H1 (cell line): ENCODE measurements around the gene RALGAPA1. TPM values are rescaled to one million over a fixed set of nuclear protein-coding genes. Genes with fewer than 3 reads are reported as not detected.

ENCODE experiments used
- CTCF ChIA-PET: fragments of 300-600 bp; sonication (Branson Sonifier 250); formaldehyde crosslinking; loops from one replicate; lab custom pipeline; 2021; ENCODE audit not compliant: partially characterized antibody; lab: Charles Lee
- POLR2A ChIA-PET: fragments of 300-600 bp; sonication (Branson Sonifier 250); formaldehyde crosslinking; loops from one replicate; lab custom pipeline; 2021; ENCODE audit warnings: inconsistent platforms; ENCODE audit not compliant: partially characterized antibody; lab: Charles Lee
- DNase-seq, 2 experiments: peaks; one replicate each; pipeline versions ENCODE4 v3.0.0 to v3.0.0-alpha.2; 2010 to 2022; ENCODE audit warnings: low spot score in 2 of 2, low read depth in 1 of 2, mixed read lengths in 1 of 2
- FAIRE-seq: peaks from 2 replicates; lab custom pipeline; 2011; peaks lifted over from hg19 to GRCh38; lab: Jason Lieb, UNC
- H2AFZ ChIP-seq: 2 replicates; pipeline ENCODE4 v1.8.1; 2012; ENCODE audit warnings: low read length, inconsistent platforms
- H2AK5ac ChIP-seq: 2 replicates; pipeline ENCODE4 v1.6.1; 2013; ENCODE audit warnings: low read depth, low read length
- H2BK120ac ChIP-seq: replicated peaks from 2 replicates; pipeline ENCODE3; 2013; ENCODE audit warnings: low read depth, low read length, inconsistent platforms
- H2BK12ac ChIP-seq: 2 replicates; pipeline ENCODE4 v1.6.1; 2013; ENCODE audit warnings: low read depth, low read length
- H2BK15ac ChIP-seq: 2 replicates; pipeline ENCODE4 v1.6.1; 2013; ENCODE audit warnings: low read length
- H2BK20ac ChIP-seq: 2 replicates; pipeline ENCODE4 v1.6.1; 2013; ENCODE audit warnings: low read length
- H2BK5ac ChIP-seq: 2 replicates; pipeline ENCODE4 v1.6.1; 2013; ENCODE audit warnings: low read depth, low read length
- H3K14ac ChIP-seq: 2 replicates; pipeline ENCODE4 v1.6.1; 2013; ENCODE audit warnings: inconsistent platforms; ENCODE audit not compliant: insufficient read length
- H3K18ac ChIP-seq: 2 replicates; pipeline ENCODE4 v1.6.1; 2013; ENCODE audit warnings: low read length; ENCODE audit errors: extremely low read depth
- H3K23ac ChIP-seq: 2 replicates; pipeline ENCODE4 v1.6.1; 2013; ENCODE audit warnings: inconsistent platforms; ENCODE audit not compliant: insufficient read length
- H3K23me2 ChIP-seq: 2 replicates; pipeline ENCODE4 v1.6.1; 2013; ENCODE audit warnings: low read depth, low read length
- H3K27ac ChIP-seq: 2 replicates; pipeline ENCODE4 v1.6.1; 2011; ENCODE audit warnings: low read depth, low read length, inconsistent platforms
- H3K27me3 ChIP-seq, 4 experiments: replicated peaks in 1 of 4; 1 replicate in 1 of 4; 2 replicates in 3 of 4; pipeline versions ENCODE4 v1.6.1 to v1.8.1; 2011 to 2013; ENCODE audit warnings: low read length in 3 of 4, mild to moderate bottlenecking in 3 of 4, inconsistent platforms in 2 of 4, mixed read lengths in 2 of 4, moderate library complexity in 1 of 4; ENCODE audit not compliant: control insufficient read depth in 3 of 4, insufficient read depth in 3 of 4; ENCODE audit errors: extremely low read depth in 1 of 4
- H3K36me3 ChIP-seq, 4 experiments: 2 replicates each; pipeline versions ENCODE4 v1.6.1 to v1.8.1; 2011 to 2013; ENCODE audit warnings: mild to moderate bottlenecking in 4 of 4, low read length in 3 of 4, moderate library complexity in 2 of 4, control low read depth in 1 of 4, inconsistent platforms in 1 of 4; ENCODE audit not compliant: insufficient read depth in 4 of 4, control insufficient read depth in 2 of 4
- H3K4ac ChIP-seq: replicated peaks from 2 replicates; pipeline ENCODE3; 2013; ENCODE audit warnings: low read length, low read depth, mixed read lengths, inconsistent platforms; ENCODE audit not compliant: insufficient read length
- H3K4me1 ChIP-seq, 4 experiments: replicated peaks in 1 of 4; 1 replicate in 1 of 4; 2 replicates in 3 of 4; pipeline versions ENCODE4 v1.6.1 to v1.8.1; 2011 to 2013; ENCODE audit warnings: low read length in 3 of 4, inconsistent platforms in 2 of 4, mixed read lengths in 1 of 4; ENCODE audit not compliant: insufficient read depth in 4 of 4, control insufficient read depth in 3 of 4
- H3K4me2 ChIP-seq, 2 experiments: 2 replicates each; pipeline versions ENCODE4 v1.6.1 to v1.8.1; 2011 to 2013; ENCODE audit warnings: low read depth in 2 of 2, low read length in 2 of 2, control low read depth in 1 of 2, inconsistent platforms in 1 of 2, mild to moderate bottlenecking in 1 of 2; ENCODE audit not compliant: insufficient read depth in 1 of 2
- H3K4me3 ChIP-seq, 4 experiments: fragments of 200-600, 300-600 bp in 1 of 4; sonication (generic), shearing (Covaris generic), sonication (Bioruptor Twin) in 1 of 4; 2 replicates each; pipeline versions ENCODE4 v1.5.1 to v1.8.1; 2011 to 2016; ENCODE audit warnings: low read length in 4 of 4, low read depth in 3 of 4, control low read depth in 2 of 4, inconsistent platforms in 2 of 4, mild to moderate bottlenecking in 2 of 4, mixed read lengths in 1 of 4, moderate library complexity in 1 of 4; ENCODE audit not compliant: insufficient read depth in 2 of 4; ENCODE audit errors: extremely low read depth in 1 of 4
- H3K56ac ChIP-seq: replicated peaks from 2 replicates; pipeline ENCODE3; 2013; ENCODE audit warnings: low read depth, mild to moderate bottlenecking, mixed read lengths, low read length, inconsistent platforms; ENCODE audit not compliant: insufficient read length
- H3K79me1 ChIP-seq: 2 replicates; pipeline ENCODE4 v1.6.1; 2013; ENCODE audit warnings: low read depth, low read length, control low read depth
- H3K79me2 ChIP-seq, 2 experiments: 2 replicates each; pipeline versions ENCODE4 v1.6.1 to v1.8.1; 2012 to 2013; ENCODE audit warnings: low read length in 2 of 2, mild to moderate bottlenecking in 2 of 2, inconsistent platforms in 1 of 2; ENCODE audit not compliant: insufficient read depth in 2 of 2, control insufficient read depth in 1 of 2
- H3K9ac ChIP-seq, 4 experiments: replicated peaks in 1 of 4; 1 replicate in 1 of 4; 2 replicates in 3 of 4; pipeline versions ENCODE4 v1.6.1 to v1.8.1; 2011 to 2013; ENCODE audit warnings: low read depth in 3 of 4, low read length in 3 of 4, control low read depth in 2 of 4, mild to moderate bottlenecking in 2 of 4, moderate library complexity in 2 of 4, inconsistent platforms in 1 of 4; ENCODE audit errors: extremely low read depth in 1 of 4
- H3K9me3 ChIP-seq, 2 experiments: 2 replicates each; pipeline versions ENCODE4 v1.6.1 to v1.8.1; 2012 to 2013; ENCODE audit warnings: mild to moderate bottlenecking in 2 of 2, moderate library complexity in 2 of 2, control low read depth in 1 of 2, inconsistent platforms in 1 of 2, low read depth in 1 of 2, low read length in 1 of 2, mixed read lengths in 1 of 2; ENCODE audit not compliant: insufficient read depth in 2 of 2
- H4K20me1 ChIP-seq, 2 experiments: replicated peaks in 1 of 2; 2 replicates each; pipeline versions ENCODE3 to v1.8.1; 2011 to 2013; ENCODE audit warnings: inconsistent platforms in 2 of 2, low read length in 2 of 2, mild to moderate bottlenecking in 1 of 2; ENCODE audit not compliant: insufficient read depth in 2 of 2, control insufficient read depth in 1 of 2
- H4K5ac ChIP-seq: 2 replicates; pipeline ENCODE4 v1.6.1; 2013; ENCODE audit warnings: low read length, low read depth, mixed read lengths, inconsistent platforms; ENCODE audit not compliant: insufficient read length
- H4K8ac ChIP-seq: 2 replicates; pipeline ENCODE4 v1.8.0; 2013; ENCODE audit warnings: mild to moderate bottlenecking, moderate library complexity, low read length, inconsistent platforms; ENCODE audit not compliant: insufficient read depth; ENCODE audit errors: extremely low read depth
- H4K91ac ChIP-seq: replicated peaks from 2 replicates; pipeline ENCODE3; 2013; ENCODE audit warnings: low read length, mixed read lengths, inconsistent platforms; ENCODE audit not compliant: insufficient read length
- ASH2L ChIP-seq: fragments of 200-600, 300-600 bp; sonication (generic); IDR thresholded peaks from one replicate; pipeline ENCODE4 v1.7.1; 2017; ENCODE audit warnings: low read length
- CEBPB ChIP-seq: IDR thresholded peaks from 2 replicates; pipeline ENCODE4 v1.6.1; 2012; ENCODE audit warnings: low read depth, low read length
- CHD1 ChIP-seq: IDR thresholded peaks from 2 replicates; pipeline ENCODE4 v1.6.1; 2012; ENCODE audit warnings: low read depth, low read length, improper control_type of control experiment
- E2F6 ChIP-seq: IDR thresholded peaks from 2 replicates; pipeline ENCODE4 v1.6.1; 2012; ENCODE audit warnings: inconsistent platforms
- EGR1 ChIP-seq: IDR thresholded peaks from 2 replicates; pipeline ENCODE4 v1.6.1; 2011; ENCODE audit warnings: low read depth, low read length, borderline replicate concordance
- FOSL1 ChIP-seq: IDR thresholded peaks from 2 replicates; pipeline ENCODE4 v1.6.1; 2011; ENCODE audit warnings: mild to moderate bottlenecking, low read depth, low read length, moderate library complexity; ENCODE audit not compliant: insufficient read depth
- GTF2F1 ChIP-seq: IDR thresholded peaks from 2 replicates; pipeline ENCODE4 v1.6.1; 2012; ENCODE audit warnings: low read depth, low read length, improper control_type of control experiment, borderline replicate concordance
- MAFK ChIP-seq: IDR thresholded peaks from 2 replicates; pipeline ENCODE4 v1.6.1; 2012; ENCODE audit warnings: low read depth, mild to moderate bottlenecking, improper control_type of control experiment, low read length
- NANOG ChIP-seq: IDR thresholded peaks from 2 replicates; pipeline ENCODE4 v1.6.1; 2011; ENCODE audit warnings: low read length, low read depth, mild to moderate bottlenecking, inconsistent platforms; ENCODE audit not compliant: insufficient read depth, poor library complexity, severe bottlenecking
- SIN3A ChIP-seq, 2 experiments: IDR thresholded peaks in 1 of 2; conservative IDR thresholded peaks in 1 of 2; 2 replicates each; pipeline ENCODE4 v1.6.1; 2011 to 2012; ENCODE audit warnings: low read length in 2 of 2, improper control_type of control experiment in 1 of 2, low read depth in 1 of 2, mild to moderate bottlenecking in 1 of 2
- SRF ChIP-seq: IDR thresholded peaks from 2 replicates; pipeline ENCODE4 v1.6.1; 2011; ENCODE audit warnings: mild to moderate bottlenecking, low read depth, low read length, moderate library complexity
- SUZ12 ChIP-seq: fragments of 200-600 bp; sonication (generic); IDR thresholded peaks from 2 replicates; pipeline ENCODE4 v1.6.1; 2012; ENCODE audit warnings: mild to moderate bottlenecking, inconsistent platforms, low read length, moderate library complexity, mixed read lengths
- TCF12 ChIP-seq: IDR thresholded peaks from 2 replicates; pipeline ENCODE4 v1.6.1; 2011; ENCODE audit warnings: low read depth, mild to moderate bottlenecking, low read length
- YY1 ChIP-seq: IDR thresholded peaks from 2 replicates; pipeline ENCODE4 v1.6.1; 2011; ENCODE audit warnings: low read depth, mild to moderate bottlenecking, low read length
- WGBS, 2 experiments: shearing (Covaris generic) in 1 of 2; methylation state at CpG; one replicate each; pipeline versions ENCODE4 v1.1.6 to v1.1.7; 2013 to 2015; ENCODE audit warnings: low lambda C conversion rate in 2 of 2, mixed read lengths in 2 of 2, inconsistent platforms in 1 of 2, low coverage in 1 of 2, missing lambda C conversion rate in 1 of 2; ENCODE audit not compliant: insufficient replicate concordance in 2 of 2, insufficient coverage in 1 of 2, insufficient read length in 1 of 2; ENCODE audit errors: extremely low coverage in 1 of 2, missing lambda C conversion rate in 1 of 2; 5-methylcytosine and 5-hydroxymethylcytosine counted together
- polyA plus RNA-seq, 7 experiments: library from polyadenylated mRNA; depleted of rRNA in 3 of 7; stranded (reverse) in 5 of 7; unstranded in 2 of 7; fragments of >200 nt in 5 of 7; fragments of 200-250 nt in 2 of 7; gene quantifications; 1 replicate in 5 of 7; 2 replicates in 1 of 7; 4 replicates in 1 of 7; pipeline versions ENCODE4 v1.2.1 to v1.2.3, GENCODE V29; 2011 to 2013; ENCODE audit warnings: missing spikeins in 2 of 7, mixed read lengths in 2 of 7
- total RNA-seq: library from RNA; stranded (reverse); fragmentation: NEBNext Ultra II Directional; extraction: Animal tissue kit (Norgen Biotek cat#: 25700); gene quantifications from 2 replicates; pipeline ENCODE4 v1.2.1, GENCODE V29; 2021

Gene RALGAPA1
- total and polyA plus RNA-seq, 2 of the 8 experiments (the other 6 are each of a cell fraction or from before 2014, with no cell fraction given), result 4.2 to 26.7 TPM

GRCh38 chr14:35504260-35504659, 304.8 kb downstream of the RALGAPA1 start:
- no peak for FAIRE-seq
- Histone ChIP-seq H2AK5ac (no peak overlapping the region), H2AFZ (no peak overlapping the region), H3K4me2 (no peak overlapping the region), H3K18ac (no peak overlapping the region), H3K27me3 (no peaks in the 10 kb centered on the region), H4K8ac (no peak overlapping the region), H2BK5ac (no peak overlapping the region), H4K91ac (no peak overlapping the region), H2BK20ac (no peak overlapping the region), H4K5ac (no peak overlapping the region), H3K56ac (no peak overlapping the region), H3K4ac (no peak overlapping the region), H3K79me2 (no peaks in the 10 kb centered on the region), H3K23ac (no peak overlapping the region), H2BK12ac (no peak overlapping the region), H2BK120ac (no peak overlapping the region), H3K23me2 (no peaks in the 10 kb centered on the region), H3K36me3 (no peaks in the 10 kb centered on the region), H3K14ac (no peak overlapping the region), H3K27ac (no peak overlapping the region), H3K4me1 (no peaks in the 10 kb centered on the region), H3K9me3 (no peaks in the 10 kb centered on the region), H4K20me1 (no peaks in the 10 kb centered on the region), H3K4me3 (no peak overlapping the region), H2BK15ac (no peak overlapping the region), H3K79me1 (no peaks in the 10 kb centered on the region), H3K9ac (no peak overlapping the region)
- CTCF ChIA-PET, result no interaction called here
- DNase-seq, result no peak
- 58% methylated on average over 1 of the region's 1 CpG; no CpG with 5 or more reads in 1 of the 2 experiments for WGBS, 2 experiments
- POLR2A ChIA-PET, result interaction anchor here (0.9 kb wide), 1 partner anchor 9 kb away, joined by 4 read pairs; no protein-coding TSS in a partner anchor
- no peak for TF ChIP-seq EGR1
- no peak for TF ChIP-seq SUZ12
- no peak for TF ChIP-seq MAFK
- TF ChIP-seq YY1, result no peak
- no peak for TF ChIP-seq SIN3A (conservative IDR thresholded peaks at IDR 0.05 in 1 of 2, IDR thresholded peaks at IDR 0.05 in 1 of 2; ENCODE audit: low read depth in 1 of 2, low read length in 2 of 2)
- TF ChIP-seq CEBPB, result no peak
- TF ChIP-seq ASH2L, result no peak
- TF ChIP-seq SRF, result no peak
- no peak for TF ChIP-seq CHD1
- TF ChIP-seq E2F6, result no peak
- no peak for TF ChIP-seq NANOG
- no peak for TF ChIP-seq GTF2F1
- TF ChIP-seq TCF12, result no peak
- TF ChIP-seq FOSL1, result no peak
